B cell (primary cell): ENCODE data around the gene OSM. TPM values are rescaled to one million over a fixed set of nuclear protein-coding genes. Genes with fewer than 3 reads are reported as not detected.

Experiments used
- ATAC-seq: fragments of 200-7000 bp; cut with Tn5 transposase; one replicate; pipeline ENCODE4 v1.10.0; 2021; ENCODE audit warnings: low read depth, mild to moderate bottlenecking, moderate number of reproducible peaks, moderate library complexity
- CTCF ChIA-PET: fragments of 350-600 bp; sonication (Branson Sonifier 250); formaldehyde crosslinking; loops from one replicate; lab custom pipeline; 2021; ENCODE audit warnings: antibody characterized with exemption, inconsistent platforms; lab: Charles Lee
- POLR2A ChIA-PET: fragments of 350-600 bp; sonication (Branson Sonifier 250); formaldehyde crosslinking; loops from one replicate; lab custom pipeline; 2021; ENCODE audit warnings: antibody characterized with exemption; lab: Charles Lee
- DNase-seq: peaks from one replicate; pipeline ENCODE4 v3.0.0; 2013
- H2AFZ ChIP-seq: 2 replicates; pipeline ENCODE4 v1.6.1; 2012; ENCODE audit warnings: mild to moderate bottlenecking, low read depth, low read length; ENCODE audit not compliant: insufficient read depth, poor library complexity, severe bottlenecking
- H3K27ac ChIP-seq, 2 donors: 1 replicate in 1 of 2; 2 replicates in 1 of 2; pipeline ENCODE4 v1.5.1; 2012 to 2013; ENCODE audit warnings: low read length in 2 of 2, mild to moderate bottlenecking in 2 of 2, moderate library complexity in 1 of 2
- H3K27me3 ChIP-seq, 4 experiments: fragments of 200-600 bp in 1 of 4; sonication (generic) in 1 of 4; replicated peaks in 1 of 4; 1 replicate in 2 of 4; 2 replicates in 2 of 4; pipeline versions ENCODE4 v1.6.1 to v1.7.0; 2013 to 2016; ENCODE audit warnings: low read length in 3 of 4, mild to moderate bottlenecking in 2 of 4, mixed read lengths in 1 of 4, moderate library complexity in 1 of 4; ENCODE audit not compliant: insufficient read depth in 4 of 4, control insufficient read depth in 3 of 4; ENCODE audit errors: control extremely low read depth in 1 of 4
- H3K36me3 ChIP-seq, 2 experiments: replicated peaks in 1 of 2; 1 replicate in 1 of 2; 2 replicates in 1 of 2; pipeline versions ENCODE4 v1.6.1 to v1.7.1; 2013; ENCODE audit warnings: low read length in 1 of 2; ENCODE audit not compliant: insufficient read depth in 2 of 2, control insufficient read depth in 1 of 2; ENCODE audit errors: control extremely low read depth in 1 of 2, extremely low read depth in 1 of 2
- H3K4me1 ChIP-seq, 2 donors: fragments of 200-600 bp in 1 of 2; sonication (generic) in 1 of 2; 1 replicate in 1 of 2; 2 replicates in 1 of 2; pipeline versions ENCODE4 v1.5.1 to v1.6.1; 2013 to 2017; ENCODE audit warnings: low read length in 2 of 2; ENCODE audit not compliant: control insufficient read depth in 2 of 2, insufficient read depth in 2 of 2
- H3K4me2 ChIP-seq: replicated peaks from 2 replicates; pipeline ENCODE3; 2012; ENCODE audit warnings: mild to moderate bottlenecking, low read depth, low read length; ENCODE audit not compliant: poor library complexity, severe bottlenecking
- H3K4me3 ChIP-seq, 5 experiments: fragments of 200-600 bp in 1 of 5; sonication (generic) in 1 of 5; 1 replicate in 3 of 5; 2 replicates in 2 of 5; pipeline versions ENCODE4 v1.5.1 to v1.7.0; 2011 to 2016; ENCODE audit warnings: low read length in 4 of 5, mild to moderate bottlenecking in 4 of 5, low read depth in 2 of 5, control low read depth in 1 of 5, moderate library complexity in 1 of 5; ENCODE audit not compliant: insufficient read depth in 1 of 5; ENCODE audit errors: control extremely low read depth in 1 of 5, extremely low read depth in 1 of 5
- H3K79me2 ChIP-seq: fragments of 200-600 bp; sonication (generic); one replicate; pipeline ENCODE4 v1.6.0; 2016; ENCODE audit warnings: low read length; ENCODE audit not compliant: control insufficient read depth, insufficient read depth
- H3K9ac ChIP-seq: fragments of 200-600 bp; sonication (generic); 2 replicates; pipeline ENCODE4 v1.6.1; 2017; ENCODE audit warnings: mild to moderate bottlenecking, low read length, moderate library complexity
- H3K9me3 ChIP-seq, 3 donors: one replicate each; pipeline versions ENCODE4 v1.6.1 to v1.7.1; 2013; ENCODE audit warnings: low read length in 2 of 3; ENCODE audit not compliant: control insufficient read depth in 2 of 3, insufficient read depth in 1 of 3; ENCODE audit errors: control extremely low read depth in 1 of 3
- H4K20me1 ChIP-seq: 2 replicates; pipeline ENCODE4 v1.6.0; 2012; ENCODE audit warnings: mild to moderate bottlenecking, low read length; ENCODE audit not compliant: insufficient read depth, control insufficient read depth, poor library complexity, severe bottlenecking
- H3K27ac Mint-ChIP-seq: one replicate; pipeline ENCODE4 v1.8.0; 2021; ENCODE audit warnings: mixed read lengths
- H3K27me3 Mint-ChIP-seq: one replicate; pipeline ENCODE4 v1.8.0; 2021; ENCODE audit warnings: mixed read lengths
- H3K4me1 Mint-ChIP-seq: one replicate; pipeline ENCODE4 v1.8.0; 2021; ENCODE audit warnings: mixed read lengths
- H3K4me3 Mint-ChIP-seq: one replicate; pipeline ENCODE4 v1.8.0; 2021; ENCODE audit warnings: mixed read lengths
- H3K9me3 Mint-ChIP-seq: one replicate; pipeline ENCODE4 v1.8.0; 2022; ENCODE audit warnings: mixed read lengths; ENCODE audit not compliant: insufficient read depth
- EZH2 ChIP-seq: IDR thresholded peaks from 2 replicates; pipeline ENCODE4 v1.6.1; 2012; ENCODE audit warnings: borderline replicate concordance, low read depth, mild to moderate bottlenecking, moderate library complexity, low read length; ENCODE audit not compliant: insufficient read depth, poor library complexity, severe bottlenecking
- WGBS: methylation state at CpG from one replicate; pipeline ENCODE4 v1.1.5; 2013; ENCODE audit warnings: missing lambda C conversion rate; ENCODE audit not compliant: insufficient coverage; 5-methylcytosine and 5-hydroxymethylcytosine counted together
- intact Hi-C: fragments of 100-400 bp; cut with micrococcal nuclease; formaldehyde crosslinking; loops from one replicate; pipeline ENCODE4 v1.10.0; 2022
- polyA plus RNA-seq: library from polyadenylated mRNA; depleted of rRNA; stranded (reverse); fragments of >200 nt; gene quantifications from 2 replicates; pipeline ENCODE4 v1.2.3, GENCODE V29; 2012
- total RNA-seq, 2 donors: library from RNA; stranded (reverse); fragments of 120-200 nt in 1 of 2; gene quantifications; 1 replicate in 1 of 2; 2 replicates in 1 of 2; pipeline versions ENCODE4 v1.2.3 to v1.2.4, GENCODE V29; 2013 to 2022
- TF ChIP-seq, protein P1 (sequence below): fragments of 200-600 bp; IDR thresholded peaks from one replicate; pipeline ENCODE4 v1.8.0; 2022; ENCODE audit warnings: antibody characterized with exemption, mild to moderate bottlenecking

OSM gene
- total and polyA plus RNA-seq, 2 donors (not counting 1 experiment from before 2014, with no cell fraction given), result 1.8 to 12.5 TPM

DNA sequence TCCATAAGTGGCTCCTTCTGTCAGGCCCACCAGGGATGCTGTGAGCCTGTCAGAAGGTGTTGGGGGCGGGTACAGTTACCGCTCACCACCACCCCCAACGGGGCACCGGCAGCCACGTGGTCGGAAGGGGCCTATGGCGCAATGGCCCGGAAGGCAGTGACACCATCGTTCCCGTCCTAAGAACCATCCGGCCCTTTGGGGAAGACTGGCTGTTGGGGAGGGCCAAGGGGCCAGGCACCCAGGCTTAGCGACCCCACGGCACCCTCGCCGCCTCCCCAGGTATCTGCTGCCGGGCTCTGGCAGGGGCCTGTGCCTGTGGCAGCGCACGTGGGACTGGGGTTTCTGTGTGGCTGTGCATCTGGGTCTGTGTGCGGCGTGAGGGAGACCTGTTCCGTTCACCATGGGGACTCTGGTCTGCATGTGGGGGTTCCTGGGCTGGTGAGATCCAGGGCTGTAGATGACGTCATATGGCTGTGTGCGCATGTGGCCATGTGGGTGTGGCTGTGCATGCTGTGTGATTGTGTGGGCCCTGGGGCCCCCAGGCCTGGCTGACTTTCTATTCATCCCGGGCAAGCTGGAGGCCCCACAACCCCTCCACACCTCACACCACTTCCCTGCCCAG is 717 bp downstream of the OSM start:
- no peak for TF ChIP-seq EZH2
- TF ChIP-seq, protein P1, sequence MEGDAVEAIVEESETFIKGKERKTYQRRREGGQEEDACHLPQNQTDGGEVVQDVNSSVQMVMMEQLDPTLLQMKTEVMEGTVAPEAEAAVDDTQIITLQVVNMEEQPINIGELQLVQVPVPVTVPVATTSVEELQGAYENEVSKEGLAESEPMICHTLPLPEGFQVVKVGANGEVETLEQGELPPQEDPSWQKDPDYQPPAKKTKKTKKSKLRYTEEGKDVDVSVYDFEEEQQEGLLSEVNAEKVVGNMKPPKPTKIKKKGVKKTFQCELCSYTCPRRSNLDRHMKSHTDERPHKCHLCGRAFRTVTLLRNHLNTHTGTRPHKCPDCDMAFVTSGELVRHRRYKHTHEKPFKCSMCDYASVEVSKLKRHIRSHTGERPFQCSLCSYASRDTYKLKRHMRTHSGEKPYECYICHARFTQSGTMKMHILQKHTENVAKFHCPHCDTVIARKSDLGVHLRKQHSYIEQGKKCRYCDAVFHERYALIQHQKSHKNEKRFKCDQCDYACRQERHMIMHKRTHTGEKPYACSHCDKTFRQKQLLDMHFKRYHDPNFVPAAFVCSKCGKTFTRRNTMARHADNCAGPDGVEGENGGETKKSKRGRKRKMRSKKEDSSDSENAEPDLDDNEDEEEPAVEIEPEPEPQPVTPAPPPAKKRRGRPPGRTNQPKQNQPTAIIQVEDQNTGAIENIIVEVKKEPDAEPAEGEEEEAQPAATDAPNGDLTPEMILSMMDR, result no peak
- Histone ChIP-seq H3K79me2 (peaks cover 14% of the 10 kb centered on the region), H3K9ac (peak overlapping the region; percentile 87), H2AFZ (peak overlapping the region; percentile 70), H3K27me3 (no peaks in the 10 kb centered on the region), H3K4me2 (peak overlapping the region; percentile 99), H3K4me3 (peak overlapping the region; percentile 12 to 88 (median 76)), H3K36me3 (peaks cover 1 to 2% of the 10 kb centered on the region in 2 experiments), H3K27ac (peak overlapping the region; percentile 95 to 97), H3K4me1 (peaks cover 20 to 39% of the 10 kb centered on the region in 2 donors), H4K20me1 (no peaks in the 10 kb centered on the region), H3K9me3 (no peaks in the 10 kb centered on the region)
- ChIA-PET POLR2A (no interaction called here), CTCF (interaction anchor here (0.6 kb wide), 1 partner anchor 119 kb away, joined by 4 read pairs; no protein-coding TSS in a partner anchor)
- intact Hi-C loops, result loop anchor here (1.0 to 5.0 kb wide), 5 partner anchors 90 to 1676 kb away; partner anchors contain the start of genes SF3A1, XBP1 and YWHAH
- no peaks in the 10 kb centered on the region for H3K27me3 Mint-ChIP-seq
- H3K4me3 Mint-ChIP-seq, result peak overlapping the region; percentile 98
- WGBS, result under 1% methylated on average over 22 of the region's 24 CpGs
- peak overlapping the region; percentile 97 for H3K27ac Mint-ChIP-seq
- ATAC-seq (peak; percentile 75), DNase-seq (peak; percentile 93)
- H3K4me1 Mint-ChIP-seq, result peaks cover 35% of the 10 kb centered on the region
- no peaks in the 10 kb centered on the region for H3K9me3 Mint-ChIP-seq
